IMR-90 (cell line): ENCODE measurements around the gene TBC1D8. TPM values are rescaled to one million over a fixed set of nuclear protein-coding genes. Genes with fewer than 3 reads are reported as not detected.

Source experiments
- ATAC-seq: fragments of 200-7000 bp; cut with Tn5 transposase; 2 replicates; pipeline ENCODE4 v1.9.1; 2020; ENCODE audit warnings: low read depth, mild to moderate bottlenecking, moderate library complexity
- BruUV-seq: library from RNA; stranded (reverse); fragments of 400-500 nt; replicated peaks from 2 replicates; lab custom pipeline; 2021; lab: Mats Ljungman, UMichigan
- CTCF ChIA-PET: fragments of 300-600 bp; formaldehyde crosslinking; extraction: SDS; loops from one replicate; lab custom pipeline; 2021; ENCODE audit warnings: antibody characterized with exemption; lab: Yijun Ruan, JAX
- POLR2A ChIA-PET: fragments of 300-600 bp; sonication (Branson Sonifier 250); formaldehyde crosslinking; loops from one replicate; lab custom pipeline; 2022; ENCODE audit warnings: antibody characterized with exemption; ENCODE audit not compliant: unreplicated experiment; lab: Charles Lee
- DNase-seq: peaks from one replicate; pipeline ENCODE4 v3.0.0; 2013
- H2AFZ ChIP-seq: replicated peaks from 2 replicates; pipeline ENCODE3; 2013; ENCODE audit warnings: low read length, mild to moderate bottlenecking; ENCODE audit not compliant: poor library complexity
- H2AK5ac ChIP-seq: 2 replicates; pipeline ENCODE4 v1.6.1; 2013; ENCODE audit warnings: low read depth, low read length, inconsistent platforms
- H2AK9ac ChIP-seq: replicated peaks from 2 replicates; pipeline ENCODE3; 2013; ENCODE audit warnings: mild to moderate bottlenecking, low read depth, low read length, moderate library complexity; ENCODE audit not compliant: poor library complexity
- H2BK120ac ChIP-seq: 2 replicates; pipeline ENCODE4 v1.6.1; 2013; ENCODE audit warnings: low read depth, low read length, inconsistent platforms
- H2BK15ac ChIP-seq: 3 replicates; pipeline ENCODE4 v1.6.1; 2013; ENCODE audit warnings: low read depth, low read length, inconsistent platforms
- H2BK20ac ChIP-seq: 2 replicates; pipeline ENCODE4 v1.6.1; 2013; ENCODE audit warnings: low read depth, mild to moderate bottlenecking, inconsistent platforms, low read length, moderate library complexity
- H2BK5ac ChIP-seq: 2 replicates; pipeline ENCODE4 v1.6.1; 2013; ENCODE audit warnings: mild to moderate bottlenecking, low read depth, low read length, inconsistent platforms; ENCODE audit not compliant: poor library complexity, severe bottlenecking
- H3K14ac ChIP-seq: replicated peaks from 2 replicates; pipeline ENCODE4 v1.6.1; 2013; ENCODE audit warnings: low read depth, low read length, inconsistent platforms
- H3K18ac ChIP-seq: 2 replicates; pipeline ENCODE4 v1.6.1; 2013; ENCODE audit warnings: low read depth, low read length, control low read depth
- H3K23ac ChIP-seq: 2 replicates; pipeline ENCODE4 v1.6.1; 2013; ENCODE audit warnings: low read depth, low read length, inconsistent platforms
- H3K27ac ChIP-seq: 2 replicates; pipeline ENCODE4 v1.5.1; 2013; ENCODE audit warnings: mild to moderate bottlenecking, control low read depth, low read length; ENCODE audit not compliant: insufficient read depth
- H3K27me3 ChIP-seq: 2 replicates; pipeline ENCODE4 v1.6.1; 2013; ENCODE audit warnings: low read length; ENCODE audit not compliant: control insufficient read depth, insufficient read depth
- H3K36me3 ChIP-seq: 2 replicates; pipeline ENCODE4 v1.6.1; 2013; ENCODE audit warnings: low read length, mixed read lengths; ENCODE audit not compliant: control insufficient read depth, insufficient read depth
- H3K4ac ChIP-seq: 2 replicates; pipeline ENCODE4 v1.6.1; 2013; ENCODE audit warnings: low read depth, low read length, inconsistent platforms
- H3K4me1 ChIP-seq: 2 replicates; pipeline ENCODE4 v1.6.1; 2013; ENCODE audit warnings: low read length, mixed read lengths; ENCODE audit not compliant: control insufficient read depth, insufficient read depth
- H3K4me2 ChIP-seq: 2 replicates; pipeline ENCODE4 v1.6.1; 2013; ENCODE audit warnings: low read depth, mild to moderate bottlenecking, control low read depth, low read length, moderate library complexity
- H3K4me3 ChIP-seq: 2 replicates; pipeline ENCODE4 v1.5.1; 2013; ENCODE audit warnings: low read depth, mild to moderate bottlenecking, control low read depth, low read length, moderate library complexity; ENCODE audit not compliant: insufficient read depth
- H3K56ac ChIP-seq: 2 replicates; pipeline ENCODE4 v1.6.1; 2013; ENCODE audit warnings: low read length, inconsistent platforms; ENCODE audit not compliant: insufficient read depth; ENCODE audit errors: extremely low read depth
- H3K79me1 ChIP-seq, 2 experiments: 2 replicates each; pipeline ENCODE4 v1.6.1; 2013; ENCODE audit warnings: low read length in 2 of 2, inconsistent platforms in 1 of 2, low read depth in 1 of 2
- H3K9ac ChIP-seq: 2 replicates; pipeline ENCODE4 v1.6.1; 2013; ENCODE audit warnings: low read depth, low read length, control low read depth
- H3K9me1 ChIP-seq: 2 replicates; pipeline ENCODE4 v1.6.1; 2013; ENCODE audit warnings: low read length, inconsistent platforms; ENCODE audit not compliant: insufficient read depth
- H3K9me3 ChIP-seq: 2 replicates; pipeline ENCODE4 v1.6.1; 2013; ENCODE audit warnings: low read length; ENCODE audit not compliant: control insufficient read depth, insufficient read depth
- H4K20me1 ChIP-seq: 2 replicates; pipeline ENCODE4 v1.6.1; 2013; ENCODE audit warnings: low read length, inconsistent platforms; ENCODE audit not compliant: insufficient read depth
- H4K5ac ChIP-seq: 2 replicates; pipeline ENCODE4 v1.6.1; 2013; ENCODE audit warnings: mild to moderate bottlenecking, low read depth, low read length, control low read depth
- H4K8ac ChIP-seq, 2 experiments: 2 replicates each; pipeline ENCODE4 v1.6.1; 2013; ENCODE audit warnings: low read depth in 2 of 2, low read length in 2 of 2, control low read depth in 1 of 2, inconsistent platforms in 1 of 2
- H4K91ac ChIP-seq: 2 replicates; pipeline ENCODE4 v1.6.1; 2013; ENCODE audit warnings: low read depth, low read length, inconsistent platforms; ENCODE audit not compliant: insufficient read depth
- BHLHE40 ChIP-seq: fragments of 150-350 bp; IDR thresholded peaks from 2 replicates; pipeline ENCODE4 v1.6.1; 2016; ENCODE audit warnings: mild to moderate bottlenecking, low read depth, low read length
- CEBPB ChIP-seq: IDR thresholded peaks from 2 replicates; pipeline ENCODE4 v1.6.1; 2012; ENCODE audit warnings: low read depth, low read length, improper control_type of control experiment
- CHD1 ChIP-seq: IDR thresholded peaks from 2 replicates; pipeline ENCODE4 v1.6.1; 2012; ENCODE audit warnings: low read depth, low read length, improper control_type of control experiment
- CTCF ChIP-seq: conservative IDR thresholded peaks from 2 replicates; pipeline ENCODE4 v1.5.1; 2012; ENCODE audit warnings: mild to moderate bottlenecking, low read depth, low read length, improper control_type of control experiment
- ELK1 ChIP-seq: fragments of 150-350 bp; IDR thresholded peaks from 2 replicates; pipeline ENCODE4 v1.6.1; 2016; ENCODE audit warnings: low read depth, mild to moderate bottlenecking, low read length, moderate library complexity, borderline replicate concordance
- FOS ChIP-seq: fragments of 150-350 bp; IDR thresholded peaks from 2 replicates; pipeline ENCODE4 v1.6.1; 2016; ENCODE audit warnings: low read depth, low read length
- MXI1 ChIP-seq: IDR thresholded peaks from 2 replicates; pipeline ENCODE4 v1.6.1; 2012; ENCODE audit warnings: low read depth, mild to moderate bottlenecking, low read length, moderate library complexity, borderline replicate concordance
- POLR2A ChIP-seq: IDR thresholded peaks from 2 replicates; pipeline ENCODE4 v1.6.1; 2012; ENCODE audit warnings: mild to moderate bottlenecking, low read depth, low read length
- RAD21 ChIP-seq: IDR thresholded peaks from 2 replicates; pipeline ENCODE4 v1.6.1; 2012; ENCODE audit warnings: low read length, improper control_type of control experiment
- RCOR1 ChIP-seq: IDR thresholded peaks from 2 replicates; pipeline ENCODE4 v1.6.1; 2012; ENCODE audit warnings: mild to moderate bottlenecking, low read length, improper control_type of control experiment; ENCODE audit not compliant: insufficient replicate concordance
- SMC3 ChIP-seq: fragments of 150-350 bp; IDR thresholded peaks from 2 replicates; pipeline ENCODE4 v1.6.1; 2016; ENCODE audit warnings: low read depth, mild to moderate bottlenecking, antibody characterized with exemption, low read length, moderate library complexity
- USF2 ChIP-seq: fragments of 150-350 bp; IDR thresholded peaks from 2 replicates; pipeline ENCODE4 v1.6.1; 2017; ENCODE audit warnings: mild to moderate bottlenecking, antibody characterized with exemption, low read length, low read depth
- dilution Hi-C: fragments of 300-500 bp; cut with HindIII; formaldehyde crosslinking; loops from one replicate; pipeline ENCODE4 v1.14.3; 2018; ENCODE audit warnings: low sequenced_read_pairs; ENCODE audit not compliant: unreplicated experiment
- in situ Hi-C: fragments of 300-500 bp; cut with MboI; formaldehyde crosslinking; loops from 3 replicates; pipeline ENCODE4 v1.14.3; 2019; ENCODE audit warnings: low sequenced_read_pairs, inconsistent platforms, mixed read lengths
- intact Hi-C: fragments of 100-400 bp; cut with micrococcal nuclease; formaldehyde crosslinking; loops from 2 replicates; pipeline ENCODE4 v1.10.0; 2022
- polyA plus RNA-seq, 3 experiments: library from polyadenylated mRNA; depleted of rRNA; stranded (reverse); fragments of >200 nt; gene quantifications; 2 replicates each; pipeline ENCODE4 v1.2.3, GENCODE V29; 2012; ENCODE audit warnings: low replicate concordance in 1 of 3
- total RNA-seq: library from RNA; depleted of rRNA; stranded (reverse); fragments of >200 nt; gene quantifications from 2 replicates; pipeline ENCODE4 v1.2.3, GENCODE V29; 2012

Gene TBC1D8
- total and polyA plus RNA-seq, 2 of the 4 experiments (the other 2 are of a cell fraction) = 1.3 to 1.5 TPM

- Histone ChIP-seq H3K9me1 (peaks cover 10% of the 10 kb centered on the region; the same call in 1 of the 2 replicates), H3K79me1 (0 out of 4 replicates have a peak, but pooled peaks cover 0 to 6% of the 10 kb centered on the region in 2 experiments), H3K36me3 (no peaks in the 10 kb centered on the region), H3K27ac (no peak overlapping the region), H3K4me1 (no peaks in the 10 kb centered on the region), H3K9me3 (no peaks in the 10 kb centered on the region), H4K5ac (no peak overlapping the region), H2BK5ac (no peak overlapping the region), H2BK20ac (no peak overlapping the region), H2AK9ac (no peak overlapping the region), H3K23ac (no peak overlapping the region), H2BK120ac (no peak overlapping the region), H4K8ac (no peak overlapping the region), H3K56ac (no peak overlapping the region), H3K14ac (no peak overlapping the region), H2AK5ac (no peak overlapping the region), H3K4me3 (no peak overlapping the region), H3K4me2 (no peak overlapping the region), H3K18ac (no peak overlapping the region), H3K9ac (no peak overlapping the region), H3K27me3 (no peaks in the 10 kb centered on the region), H2AFZ (no peak overlapping the region), H3K4ac (no peak overlapping the region), H2BK15ac (no peak overlapping the region), H4K91ac (no peak overlapping the region), H4K20me1 (no peaks in the 10 kb centered on the region)
- intact Hi-C loops = no loop called here
- TF ChIP-seq CTCF (no peak), ELK1 (no peak), RAD21 (no peak), SMC3 (no peak), CHD1 (no peak), BHLHE40 (no peak), RCOR1 (no peak), MXI1 (no peak), CEBPB (no peak), FOS (no peak), POLR2A (no peak), USF2 (no peak)
- in situ Hi-C loops = no loop called here
- ChIA-PET POLR2A (no interaction called here), CTCF (no interaction called here)
- no TSS peak for BruUV-seq
- dilution Hi-C loops = no loop called here
- ATAC-seq = no peak
- DNase-seq = no peak
These were observed 63.5 kb downstream of the TBC1D8 start for GRCh38 chr2:101087638-101088037.
